ENCODE data around the gene BLTP1. TPM values are rescaled to one million over a fixed set of nuclear protein-coding genes. Genes with fewer than 3 reads are reported as not detected.

The BLTP1 gene
- total RNA-seq, 1 donor: 121 TPM

DNA sequence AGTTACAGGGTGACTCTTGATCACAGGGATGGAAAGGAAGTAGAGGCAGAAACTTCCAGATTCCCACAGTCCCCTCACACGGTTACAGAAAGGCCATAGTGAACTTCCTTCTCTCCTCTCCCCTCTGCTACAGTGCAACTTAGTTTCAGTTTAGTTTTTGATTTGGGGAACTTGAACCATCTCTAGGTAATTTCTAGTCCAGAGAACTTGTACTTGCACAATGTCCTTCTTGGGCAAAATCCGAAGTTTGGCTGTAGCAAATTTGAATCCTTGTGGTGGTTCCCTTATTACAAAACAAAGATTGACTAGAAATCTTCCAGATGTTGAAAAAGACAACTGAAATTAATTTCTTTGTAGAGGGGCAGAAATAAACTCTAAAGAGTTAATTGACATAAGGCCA, 1.2 kb upstream of the BLTP1 start:
- Histone ChIP-seq H3K4me3 (ENCODE audit: insufficient read depth, low read length) (no peak overlapping the region), H4K20me1 (ENCODE audit: insufficient read depth, low read length) (peaks cover 6% of the 10 kb centered on the region)

DNA sequence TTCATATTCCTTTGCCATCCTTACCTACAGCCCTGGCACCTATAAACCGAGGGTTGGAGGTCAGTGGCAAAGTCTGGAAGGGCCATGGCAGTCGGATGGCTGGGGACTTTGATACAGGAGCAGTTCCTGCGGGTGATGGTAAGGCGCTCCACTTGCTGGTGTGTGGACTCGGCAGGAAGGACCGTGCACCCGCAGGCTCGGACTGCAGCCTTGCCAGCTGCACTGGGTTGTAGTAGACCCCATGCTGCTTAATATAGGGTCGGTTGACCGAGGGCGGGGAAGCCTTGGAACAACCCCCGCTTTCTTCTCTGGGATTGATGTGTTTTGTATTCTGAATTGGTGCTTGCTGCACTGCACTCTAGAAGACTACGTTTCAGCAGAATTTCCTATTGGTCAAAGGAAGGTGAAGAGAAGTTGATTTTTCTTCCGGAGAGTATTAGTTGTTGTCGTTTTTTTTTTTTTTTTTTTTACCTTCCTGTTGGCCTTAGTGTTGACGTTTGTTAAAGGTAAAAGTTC, 638 bp downstream of the BLTP1 start:
- Histone ChIP-seq H3K79me2 (ENCODE audit: insufficient read depth, low read length) (peaks cover 47% of the 10 kb centered on the region), H3K4me1 (ENCODE audit: insufficient read depth, low read length) (peaks cover 12% of the 10 kb centered on the region), H3K36me3 (ENCODE audit: insufficient read depth, low read length) (no peaks in the 10 kb centered on the region), H3K9me3 (ENCODE audit: low read depth, low read length) (no peaks in the 10 kb centered on the region), H3K4me3 (ENCODE audit: insufficient read depth, low read length) (peak overlapping the region; percentile 91), H2AFZ (ENCODE audit: low read length) (peak overlapping the region; percentile 100), H3K4me2 (ENCODE audit: insufficient read depth, low read length) (peak overlapping the region; percentile 98), H3K27me3 (ENCODE audit: insufficient read depth, low read length) (no peaks in the 10 kb centered on the region), H3K27ac (ENCODE audit: low read depth, low read length) (peak overlapping the region; percentile 82), H4K20me1 (ENCODE audit: insufficient read depth, low read length) (peaks cover 6% of the 10 kb centered on the region)
- DNase-seq (ENCODE audit: insufficient read length, low spot score, missing footprints): peak; percentile 89
- TF ChIP-seq, protein P1, sequence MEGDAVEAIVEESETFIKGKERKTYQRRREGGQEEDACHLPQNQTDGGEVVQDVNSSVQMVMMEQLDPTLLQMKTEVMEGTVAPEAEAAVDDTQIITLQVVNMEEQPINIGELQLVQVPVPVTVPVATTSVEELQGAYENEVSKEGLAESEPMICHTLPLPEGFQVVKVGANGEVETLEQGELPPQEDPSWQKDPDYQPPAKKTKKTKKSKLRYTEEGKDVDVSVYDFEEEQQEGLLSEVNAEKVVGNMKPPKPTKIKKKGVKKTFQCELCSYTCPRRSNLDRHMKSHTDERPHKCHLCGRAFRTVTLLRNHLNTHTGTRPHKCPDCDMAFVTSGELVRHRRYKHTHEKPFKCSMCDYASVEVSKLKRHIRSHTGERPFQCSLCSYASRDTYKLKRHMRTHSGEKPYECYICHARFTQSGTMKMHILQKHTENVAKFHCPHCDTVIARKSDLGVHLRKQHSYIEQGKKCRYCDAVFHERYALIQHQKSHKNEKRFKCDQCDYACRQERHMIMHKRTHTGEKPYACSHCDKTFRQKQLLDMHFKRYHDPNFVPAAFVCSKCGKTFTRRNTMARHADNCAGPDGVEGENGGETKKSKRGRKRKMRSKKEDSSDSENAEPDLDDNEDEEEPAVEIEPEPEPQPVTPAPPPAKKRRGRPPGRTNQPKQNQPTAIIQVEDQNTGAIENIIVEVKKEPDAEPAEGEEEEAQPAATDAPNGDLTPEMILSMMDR (IDR thresholded peaks at IDR 0.05; ENCODE audit: extremely low read depth, low read depth, low read length): no peak

More for the DNA sequence above, 1.2 kb upstream of the BLTP1 start:
- Histone ChIP-seq H2AFZ (ENCODE audit: low read length) (peak overlapping the region; percentile 100), H3K9me3 (ENCODE audit: low read depth, low read length) (no peaks in the 10 kb centered on the region), H3K79me2 (ENCODE audit: insufficient read depth, low read length) (peaks cover 29% of the 10 kb centered on the region), H3K4me2 (ENCODE audit: insufficient read depth, low read length) (peak overlapping the region; percentile 98), H3K4me1 (ENCODE audit: insufficient read depth, low read length) (peaks cover 12% of the 10 kb centered on the region), H3K27ac (ENCODE audit: low read depth, low read length) (no peak overlapping the region), H3K36me3 (ENCODE audit: insufficient read depth, low read length) (no peaks in the 10 kb centered on the region), H3K27me3 (ENCODE audit: insufficient read depth, low read length) (no peaks in the 10 kb centered on the region)
- DNase-seq (ENCODE audit: insufficient read length, low spot score, missing footprints): no peak
- TF ChIP-seq, protein P1 (IDR thresholded peaks at IDR 0.05; ENCODE audit: extremely low read depth, low read depth, low read length): no peak

DNA sequence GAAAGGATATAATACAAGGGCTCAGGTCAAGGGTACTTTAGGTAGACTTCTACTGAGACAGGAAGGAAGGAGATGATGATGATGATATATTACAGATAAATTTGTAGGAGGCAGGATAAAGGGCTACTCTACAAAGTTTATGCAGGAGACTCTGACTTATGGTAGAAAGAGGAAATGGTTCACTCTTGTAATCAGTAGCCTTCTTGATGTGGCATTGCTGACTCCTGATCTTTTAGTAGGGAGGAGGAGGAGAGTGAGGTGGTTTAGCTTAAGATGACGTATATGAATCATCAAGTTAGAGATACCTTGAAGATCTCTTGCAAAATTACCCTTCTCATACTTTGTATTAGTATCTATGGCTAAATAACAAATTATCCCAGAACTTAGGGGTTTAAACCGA, 4.7 kb downstream of the BLTP1 start:
- no peaks in the 10 kb centered on the region for H3K27me3 ChIP-seq (ENCODE audit: insufficient read depth, low read length)
- H4K20me1 ChIP-seq (ENCODE audit: insufficient read depth, low read length): peaks cover 12% of the 10 kb centered on the region
- peaks cover 77% of the 10 kb centered on the region for H3K79me2 ChIP-seq (ENCODE audit: insufficient read depth, low read length)
- H3K4me3 ChIP-seq (ENCODE audit: insufficient read depth, low read length): no peak overlapping the region
- H3K9me3 ChIP-seq (ENCODE audit: low read depth, low read length): no peaks in the 10 kb centered on the region
- TF ChIP-seq, protein P1 (IDR thresholded peaks at IDR 0.05; ENCODE audit: extremely low read depth, low read depth, low read length): no peak
- H3K27ac ChIP-seq (ENCODE audit: low read depth, low read length): no peak overlapping the region
- H2AFZ ChIP-seq (ENCODE audit: low read length): no peak overlapping the region
- H3K36me3 ChIP-seq (ENCODE audit: insufficient read depth, low read length): no peaks in the 10 kb centered on the region
- no peak for DNase-seq (ENCODE audit: insufficient read length, low spot score, missing footprints)
- H3K4me2 ChIP-seq (ENCODE audit: insufficient read depth, low read length): no peak overlapping the region
- peaks cover 6% of the 10 kb centered on the region for H3K4me1 ChIP-seq (ENCODE audit: insufficient read depth, low read length)

DNA sequence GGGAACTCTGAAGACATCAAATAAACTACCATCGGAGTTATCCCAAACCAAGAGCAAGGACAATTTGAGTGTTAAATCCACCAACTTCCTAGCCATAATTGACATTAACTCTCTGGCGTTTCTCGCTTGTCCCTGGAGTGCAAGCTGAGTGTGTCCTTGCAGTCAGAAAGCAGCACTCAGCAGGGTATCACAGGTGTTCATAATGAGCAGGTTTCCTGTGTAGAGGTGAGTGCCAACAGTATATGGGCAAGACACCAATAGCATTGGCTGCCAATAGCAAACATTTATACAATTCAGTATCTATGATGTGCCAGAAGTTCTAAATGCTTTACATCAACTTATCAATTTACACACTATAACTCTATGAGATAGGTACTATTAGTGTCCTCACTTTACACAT, 11.2 kb downstream of the BLTP1 start:
- no peak for DNase-seq (ENCODE audit: insufficient read length, low spot score, missing footprints)
- peaks cover 8% of the 10 kb centered on the region for H4K20me1 ChIP-seq (ENCODE audit: insufficient read depth, low read length)
- no peaks in the 10 kb centered on the region for H3K27me3 ChIP-seq (ENCODE audit: insufficient read depth, low read length)
- no peaks in the 10 kb centered on the region for H3K9me3 ChIP-seq (ENCODE audit: low read depth, low read length)
- TF ChIP-seq, protein P1 (IDR thresholded peaks at IDR 0.05; ENCODE audit: extremely low read depth, low read depth, low read length): no peak
- no peak overlapping the region for H3K4me3 ChIP-seq (ENCODE audit: insufficient read depth, low read length)
- no peaks in the 10 kb centered on the region for H3K4me1 ChIP-seq (ENCODE audit: insufficient read depth, low read length)
- H3K27ac ChIP-seq (ENCODE audit: low read depth, low read length): no peak overlapping the region
- no peaks in the 10 kb centered on the region for H3K36me3 ChIP-seq (ENCODE audit: insufficient read depth, low read length)
- no peak overlapping the region for H2AFZ ChIP-seq (ENCODE audit: low read length)
- H3K79me2 ChIP-seq (ENCODE audit: insufficient read depth, low read length): peaks cover 66% of the 10 kb centered on the region
- H3K4me2 ChIP-seq (ENCODE audit: insufficient read depth, low read length): no peak overlapping the region
